Measurements from ENCODE around the gene CMKLR1. TPM values are rescaled to one million over a fixed set of nuclear protein-coding genes. Genes with fewer than 3 reads are reported as not detected.

The CMKLR1 gene
- total and polyA plus RNA-seq, 2 donors (not counting 3 experiments of a cell fraction or from before 2014, with no cell fraction given) = 0.61 TPM; not detected in 1

- Histone ChIP-seq H3K9ac (replicated peaks; ENCODE audit: extremely low read depth, insufficient read depth, low read length) (no peak overlapping the region), H3K9me3 (replicated peaks; ENCODE audit: control insufficient read depth, insufficient read depth, low read length) (no peaks in the 10 kb centered on the region), H3K27me3 (ENCODE audit: control insufficient read depth in 2 of 2, insufficient read depth in 2 of 2, low read length in 2 of 2) (no peaks in the 10 kb centered on the region), H3K4me3 (replicated peaks in 1 of 3; ENCODE audit: insufficient read depth in 1 of 3, low read depth in 1 of 3, low read length in 3 of 3) (no peak overlapping the region), H3K9me1 (replicated peaks; ENCODE audit: control insufficient read depth, extremely low read depth, insufficient read depth, low read length) (no peaks in the 10 kb centered on the region), H2AFZ (ENCODE audit: low read depth, low read length) (no peak overlapping the region), H3K27ac (ENCODE audit: insufficient read depth, low read depth, low read length) (no peak overlapping the region), H3K4me2 (ENCODE audit: insufficient read depth, low read length) (no peak overlapping the region), H4K20me1 (replicated peaks; ENCODE audit: control insufficient read depth, extremely low read depth, insufficient read depth, low read length) (no peaks in the 10 kb centered on the region), H3K36me3 (ENCODE audit: control insufficient read depth in 2 of 2, extremely low read depth in 1 of 2, insufficient read depth in 2 of 2, low read length in 2 of 2) (no peaks in the 10 kb centered on the region), H3K4me1 (ENCODE audit: control insufficient read depth, extremely low read depth, insufficient read depth, low read length) (no peaks in the 10 kb centered on the region), H3K79me2 (ENCODE audit: control insufficient read depth, insufficient read depth, low read length) (no peaks in the 10 kb centered on the region)
- TF ChIP-seq POLR2A (IDR thresholded peaks at IDR 0.05; ENCODE audit: low read depth, low read length) = no peak
- dilution Hi-C loops (cut with MboI; ENCODE audit: extremely low pct_ligation_motif_present, low sequenced_read_pairs) (no loop called here), intact Hi-C loops (cut with micrococcal nuclease) (no loop called here)
- ChIA-PET POLR2A (no interaction called here), CTCF (no interaction called here)
- BruUV-seq (replicated peaks) = no TSS peak
- DNase-seq (ENCODE audit: low read depth, low spot score) = no peak
- no peak for FAIRE-seq
Measured at GRCh38 chr12:108368089-108368488, 29.0 kb upstream of the CMKLR1 start.

- ChIA-PET CTCF (no interaction called here), POLR2A (no interaction called here)
- Histone ChIP-seq H3K4me1 (ENCODE audit: control insufficient read depth, extremely low read depth, insufficient read depth, low read length) (no peaks in the 10 kb centered on the region), H3K9me1 (replicated peaks; ENCODE audit: control insufficient read depth, extremely low read depth, insufficient read depth, low read length) (no peaks in the 10 kb centered on the region), H3K27me3 (ENCODE audit: control insufficient read depth in 2 of 2, insufficient read depth in 2 of 2, low read length in 2 of 2) (no peaks in the 10 kb centered on the region), H4K20me1 (replicated peaks; ENCODE audit: control insufficient read depth, extremely low read depth, insufficient read depth, low read length) (no peaks in the 10 kb centered on the region), H3K4me3 (replicated peaks in 1 of 3; ENCODE audit: insufficient read depth in 1 of 3, low read depth in 1 of 3, low read length in 3 of 3) (no peak overlapping the region), H3K9ac (replicated peaks; ENCODE audit: extremely low read depth, insufficient read depth, low read length) (no peak overlapping the region), H3K79me2 (ENCODE audit: control insufficient read depth, insufficient read depth, low read length) (no peaks in the 10 kb centered on the region), H3K27ac (ENCODE audit: insufficient read depth, low read depth, low read length) (no peak overlapping the region), H3K4me2 (ENCODE audit: insufficient read depth, low read length) (no peak overlapping the region), H3K9me3 (replicated peaks; ENCODE audit: control insufficient read depth, insufficient read depth, low read length) (no peaks in the 10 kb centered on the region), H3K36me3 (ENCODE audit: control insufficient read depth in 2 of 2, extremely low read depth in 1 of 2, insufficient read depth in 2 of 2, low read length in 2 of 2) (no peaks in the 10 kb centered on the region), H2AFZ (ENCODE audit: low read depth, low read length) (no peak overlapping the region)
- FAIRE-seq = no peak
- dilution Hi-C loops (cut with MboI; ENCODE audit: extremely low pct_ligation_motif_present, low sequenced_read_pairs) (no loop called here), intact Hi-C loops (cut with micrococcal nuclease) (no loop called here)
- no TSS peak for BruUV-seq (replicated peaks)
- TF ChIP-seq MYC (IDR thresholded peaks at IDR 0.05; ENCODE audit: low read depth, low read length) (no peak), GATA2 (IDR thresholded peaks at IDR 0.05; ENCODE audit: insufficient read depth, insufficient read length, low read depth, low read length) (no peak), EZH2 (IDR thresholded peaks at IDR 0.05; ENCODE audit: borderline replicate concordance, low read depth, low read length, severe bottlenecking) (no peak), JUN (IDR thresholded peaks at IDR 0.05; ENCODE audit: borderline replicate concordance, insufficient read depth, insufficient read length, low read depth) (no peak), POLR2A (IDR thresholded peaks at IDR 0.05; ENCODE audit: low read depth, low read length) (no peak), MAX (IDR thresholded peaks at IDR 0.05; ENCODE audit: insufficient read depth, insufficient read length) (no peak), FOS (IDR thresholded peaks at IDR 0.05; ENCODE audit: borderline replicate concordance, insufficient read depth, low read length) (no peak), CTCF (IDR thresholded peaks at IDR 0.05; ENCODE audit: extremely low read depth in 1 of 2, insufficient read depth in 1 of 2, low read depth in 1 of 2, low read length in 2 of 2) (no peak), POLR2AphosphoS5 (IDR thresholded peaks at IDR 0.05; ENCODE audit: insufficient read depth, low read depth, low read length) (no peak)
- DNase-seq (ENCODE audit: low read depth, low spot score) = no peak
Measured at GRCh38 chr12:108367436-108367835, 28.3 kb upstream of the CMKLR1 start.
